ENCODE measurements around the gene PSMC5.

- TF ChIP-seq KAT7 (CRISPR knock-in tag; IDR thresholded peaks at IDR 0.05; ENCODE audit: borderline replicate concordance) (no peak), TEAD1 (CRISPR knock-in tag; IDR thresholded peaks at IDR 0.05) (no peak), CTCF (IDR thresholded peaks at IDR 0.05) (no peak), SP1 (CRISPR knock-in tag; conservative IDR thresholded peaks at IDR 0.05) (no peak), ZBTB43 (CRISPR knock-in tag; IDR thresholded peaks at IDR 0.05) (no peak), HMGXB4 (CRISPR knock-in tag; IDR thresholded peaks at IDR 0.05) (no peak), E2F5 (CRISPR knock-in tag; IDR thresholded peaks at IDR 0.05) (no peak), ZNF317 (CRISPR knock-in tag; IDR thresholded peaks at IDR 0.05; ENCODE audit: borderline replicate concordance, low read depth) (no peak), IRF2 (CRISPR knock-in tag; IDR thresholded peaks at IDR 0.05; ENCODE audit: borderline replicate concordance, low read depth) (no peak)
Observed at GRCh38 chr17:63832455-63832854, 5.2 kb downstream of the PSMC5 start.

Measured in WTC11 (cell line).